Measurements from ENCODE around the gene ZP1. TPM values are rescaled to one million over a fixed set of nuclear protein-coding genes. Genes with fewer than 3 reads are reported as not detected.

Gene ZP1
- 0.89 TPM in 1 of 2 replicates, not detected in the other for total RNA-seq

GRCh38 chr11:60866911-60867870 lies at the start of gene ZP1:
Gene ZP1 (plus strand): TSS chr11:60867542. CDS start chr11:60867562, 20 bp downstream.

GRCh38 chr11:60841797-60842667 lies 25.3 kb upstream of the ZP1 start, which contains the start of gene CCDC86:
Gene CCDC86 (plus strand): TSS chr11:60842113. CDS start chr11:60842125, 12 bp downstream.

GRCh38 chr11:60855726-60856633 lies 11.4 kb upstream of the ZP1 start, which contains the start of gene PTGDR2:
Gene PTGDR2 (minus strand): TSS chr11:60855950. CDS start chr11:60853722, 2,228 bp downstream.

GRCh38 chr11:60906132-60906972 lies 39.0 kb downstream of the ZP1 start, which contains the start of gene PRPF19:
Gene PRPF19 (minus strand): TSS chr11:60906585. CDS start chr11:60906382, 203 bp downstream.

GRCh38 chr11:60913793-60914632 lies 46.7 kb downstream of the ZP1 start, which contains the start of gene TMEM109:
Gene TMEM109 (plus strand): TSS chr11:60914158. CDS start chr11:60919694, 5,536 bp downstream.

GRCh38 chr11:60924110-60924905 lies 57.0 kb downstream of the ZP1 start, which contains the start of gene TMEM132A:
Gene TMEM132A (plus strand): TSS chr11:60924460. CDS start chr11:60924634, 174 bp downstream.

Other genes starting within 250 kb of the ZP1 start
- not detected in 2 replicates for gene MS4A8, start 167.9 kb upstream of the ZP1 start, total RNA-seq
- gene MS4A18, start 142.8 kb upstream of the ZP1 start, total RNA-seq = not detected in 2 replicates
- gene MS4A15, start 110.7 kb upstream of the ZP1 start, total RNA-seq = not detected in 2 replicates
- not detected in 2 replicates for gene MS4A10, start 82.2 kb upstream of the ZP1 start, total RNA-seq
- 16.4 and 23.4 TPM in 2 replicates for gene CCDC86, start 25.4 kb upstream of the ZP1 start, total RNA-seq
- not detected in 2 replicates for gene PTGDR2, start 11.6 kb upstream of the ZP1 start, total RNA-seq
- gene PRPF19, start 39.0 kb downstream of the ZP1 start, total RNA-seq = 88.6 and 89.9 TPM in 2 replicates
- 44.1 and 54.8 TPM in 2 replicates for gene TMEM109, start 46.6 kb downstream of the ZP1 start, total RNA-seq
- gene TMEM132A, start 56.9 kb downstream of the ZP1 start, total RNA-seq = 20.6 and 22.2 TPM in 2 replicates
- gene SLC15A3, start 84.6 kb downstream of the ZP1 start, total RNA-seq = 2.6 and 13.5 TPM in 2 replicates
- gene CD6, start 104.1 kb downstream of the ZP1 start, total RNA-seq = not detected in 2 replicates
- gene CD5, start 234.9 kb downstream of the ZP1 start, total RNA-seq = not detected in 2 replicates

Measured in myometrial cell (primary cell).